Epithelial cell of esophagus (primary cell): ENCODE measurements around the gene PLA2G2E.
"Not testable (repeated sequence)": the region's sequence is repeated elsewhere in the genome, so short reads cannot be mapped to it uniquely, and the experiment has no call there.

Source experiments
- DNase-seq: peaks from one replicate; pipeline ENCODE4 v3.0.0; 2010; ENCODE audit warnings: low read depth
- H3K4me3 ChIP-seq: 2 replicates; pipeline ENCODE4 v1.5.1; 2011; ENCODE audit warnings: mild to moderate bottlenecking, low read length, control low read depth
- CTCF ChIP-seq: IDR thresholded peaks from 2 replicates; pipeline ENCODE4 v1.5.1; 2011; ENCODE audit warnings: low read depth, mild to moderate bottlenecking, low read length, control low read depth, inconsistent platforms; ENCODE audit not compliant: insufficient read depth; ENCODE audit errors: missing control alignments

Gene PLA2G2E

GRCh38 chr1:19932866-19933265, 9.4 kb upstream of the PLA2G2E start:
- DNase-seq = no peak
- H3K4me3 ChIP-seq = no peak overlapping the region
- no peak for TF ChIP-seq CTCF

- H3K4me3 ChIP-seq, DNase-seq: not testable (repeated sequence)
Observed at GRCh38 chr1:19927130-19927421, 3.7 kb upstream of the PLA2G2E start.

- peak; percentile 70 for DNase-seq
- no peak overlapping the region for H3K4me3 ChIP-seq
- no peak for TF ChIP-seq CTCF
Observed at GRCh38 chr1:19926296-19927129, 3.1 kb upstream of the PLA2G2E start.

GRCh38 chr1:19925342-19926070, 2.1 kb upstream of the PLA2G2E start:
- DNase-seq = peak; percentile 71
- no peak overlapping the region for H3K4me3 ChIP-seq
- no peak for TF ChIP-seq CTCF

GRCh38 chr1:19923953-19924346, 533 bp upstream of the PLA2G2E start:
- no peak for DNase-seq
- no peak overlapping the region for H3K4me3 ChIP-seq
- TF ChIP-seq CTCF = no peak

GRCh38 chr1:19922015-19922688, 1.3 kb downstream of the PLA2G2E start:
- no peak for DNase-seq
- TF ChIP-seq CTCF = no peak
- H3K4me3 ChIP-seq = no peak overlapping the region

- no peak for DNase-seq
- TF ChIP-seq CTCF = no peak
- H3K4me3 ChIP-seq = no peak overlapping the region
Observed at GRCh38 chr1:19921310-19921709, 2.1 kb downstream of the PLA2G2E start.
